Suprapubic skin (tissue), 4 donors: ENCODE data around the gene BCAS1. TPM values are rescaled to one million over a fixed set of nuclear protein-coding genes. Genes with fewer than 3 reads are reported as not detected.

Experiments used
- DNase-seq, 2 donors: peaks; one replicate each; pipeline ENCODE4 v3.0.0-alpha.2; 2019; ENCODE audit warnings: low spot score in 2 of 2
- H3K27ac ChIP-seq: fragments of 200-600 bp; sonication (generic); one replicate; pipeline ENCODE4 v1.5.1; 2019
- H3K27me3 ChIP-seq: fragments of 200-600 bp; sonication (generic); one replicate; pipeline ENCODE4 v1.5.1; 2019
- H3K36me3 ChIP-seq: fragments of 200-600 bp; sonication (generic); one replicate; pipeline ENCODE4 v1.5.1; 2019
- H3K4me1 ChIP-seq: fragments of 200-600 bp; sonication (generic); one replicate; pipeline ENCODE4 v1.5.1; 2019
- H3K4me3 ChIP-seq: fragments of 200-600 bp; sonication (generic); one replicate; pipeline ENCODE4 v1.5.1; 2019; ENCODE audit warnings: mild to moderate bottlenecking
- H3K9me3 ChIP-seq: fragments of 200-600 bp; sonication (generic); one replicate; pipeline ENCODE4 v1.5.1; 2019
- CTCF ChIP-seq, 2 donors: fragments of 200-600 bp in 1 of 2; fragments of 450-650 bp in 1 of 2; sonication (generic) in 1 of 2; IDR thresholded peaks; one replicate each; pipeline ENCODE4 v1.5.1; 2016 to 2019; ENCODE audit warnings: antibody characterized with exemption in 2 of 2, mild to moderate bottlenecking in 1 of 2, moderate library complexity in 1 of 2
- EP300 ChIP-seq: sonication (generic); formaldehyde crosslinking; IDR thresholded peaks from one replicate; pipeline ENCODE4 v1.6.1; 2017; ENCODE audit warnings: antibody characterized with exemption
- POLR2A ChIP-seq, 2 donors: fragments of 450-650 bp; IDR thresholded peaks; one replicate each; pipeline ENCODE4 v1.6.1; 2017; ENCODE audit warnings: antibody characterized with exemption in 2 of 2, mild to moderate bottlenecking in 2 of 2, moderate library complexity in 2 of 2
- POLR2AphosphoS5 ChIP-seq, 3 donors: sonication (generic); formaldehyde crosslinking; IDR thresholded peaks; one replicate each; pipeline ENCODE4 v1.6.1; 2017; ENCODE audit warnings: antibody characterized with exemption in 3 of 3
- WGBS: methylation state at CpG from one replicate; pipeline ENCODE4 v1.1.5; 2018; 5-methylcytosine and 5-hydroxymethylcytosine counted together
- total RNA-seq, 4 donors: library from RNA; depleted of rRNA; stranded (reverse); fragments of >200 nt; gene quantifications; one replicate each; pipeline ENCODE4 v1.1.0, GENCODE V29; 2016

BCAS1 gene
- 1 to 10 TPM; 1.7 to 3.4 (median 2.1) TPM for total RNA-seq

- DNase-seq, result no peak
- no peak within 1 kb of the TSS for H3K4me3 ChIP-seq
- WGBS, result 65% methylated on average over 8 of the region's 11 CpGs
Observed at GRCh38 chr20:54070187-54070987, at the start of gene BCAS1. Gene BCAS1, minus strand, starts transcription at chr20:54070594. Its CDS starts 11,876 bp downstream, at chr20:54058718.

GRCh38 chr20:54119744-54120143 lies 49.4 kb upstream of the BCAS1 start:
- H3K9me3 ChIP-seq, result no peaks in the 10 kb centered on the region
- no peaks in the 10 kb centered on the region for H3K27me3 ChIP-seq
- H3K27ac ChIP-seq, result no peak overlapping the region
- WGBS, result 81% methylated on average over 2 of the region's 2 CpGs
- H3K4me1 ChIP-seq, result peaks cover 12% of the 10 kb centered on the region
- no peak for TF ChIP-seq POLR2AphosphoS5 (IDR thresholded peaks at IDR 0.05)
- TF ChIP-seq CTCF (IDR thresholded peaks at IDR 0.05), result no peak
- TF ChIP-seq EP300, result no peak
- no peak for TF ChIP-seq POLR2A (IDR thresholded peaks at IDR 0.05)
- DNase-seq, result no peak
- H3K36me3 ChIP-seq, result no peaks in the 10 kb centered on the region
- H3K4me3 ChIP-seq, result no peak overlapping the region

More at GRCh38 chr20:54070187-54070987, at the start of gene BCAS1:
- no peak for TF ChIP-seq POLR2A (IDR thresholded peaks at IDR 0.05)
- H3K4me1 ChIP-seq, result no peaks in the 10 kb centered on the region
- H3K27ac ChIP-seq, result no peak within 1 kb of the TSS
- no peaks in the 10 kb centered on the region for H3K36me3 ChIP-seq
- H3K9me3 ChIP-seq, result no peaks in the 10 kb centered on the region
- no peaks in the 10 kb centered on the region for H3K27me3 ChIP-seq

GRCh38 chr20:54118220-54119001 lies 48.0 kb upstream of the BCAS1 start:
- no peak for DNase-seq
- TF ChIP-seq EP300, result no peak
- no peak for TF ChIP-seq POLR2A (IDR thresholded peaks at IDR 0.05)
- no peak for TF ChIP-seq CTCF (IDR thresholded peaks at IDR 0.05)
- no peak for TF ChIP-seq POLR2AphosphoS5 (IDR thresholded peaks at IDR 0.05)
- Histone ChIP-seq H3K27ac (no peak overlapping the region), H3K4me3 (no peak overlapping the region), H3K27me3 (no peaks in the 10 kb centered on the region), H3K4me1 (peaks cover 18% of the 10 kb centered on the region), H3K36me3 (no peaks in the 10 kb centered on the region), H3K9me3 (no peaks in the 10 kb centered on the region)
- WGBS, result 78% methylated on average over 9 of the region's 9 CpGs

- Histone ChIP-seq H3K36me3 (no peaks in the 10 kb centered on the region), H3K27ac (no peak overlapping the region), H3K9me3 (no peaks in the 10 kb centered on the region), H3K4me3 (no peak overlapping the region), H3K27me3 (no peaks in the 10 kb centered on the region), H3K4me1 (peaks cover 13% of the 10 kb centered on the region)
- no peak for DNase-seq
- WGBS, result 92% methylated on average over 4 of the region's 4 CpGs
- no peak for TF ChIP-seq POLR2AphosphoS5 (IDR thresholded peaks at IDR 0.05)
- no peak for TF ChIP-seq CTCF (IDR thresholded peaks at IDR 0.05)
- TF ChIP-seq EP300, result no peak
- TF ChIP-seq POLR2A (IDR thresholded peaks at IDR 0.05), result no peak
Observed at GRCh38 chr20:54116550-54117235, 46.3 kb upstream of the BCAS1 start.

GRCh38 chr20:54115172-54115854 lies 44.9 kb upstream of the BCAS1 start:
- Histone ChIP-seq H3K4me3 (no peak overlapping the region), H3K4me1 (peaks cover 13% of the 10 kb centered on the region), H3K9me3 (no peaks in the 10 kb centered on the region), H3K36me3 (no peaks in the 10 kb centered on the region), H3K27ac (no peak overlapping the region), H3K27me3 (no peaks in the 10 kb centered on the region)
- no peak for DNase-seq
- TF ChIP-seq CTCF (IDR thresholded peaks at IDR 0.05) (no peak), POLR2A (IDR thresholded peaks at IDR 0.05) (no peak), EP300 (no peak), POLR2AphosphoS5 (IDR thresholded peaks at IDR 0.05) (no peak)
- 80% methylated on average over 15 of the region's 15 CpGs for WGBS
